Activated naive CD4-positive, alpha-beta T cell (primary cell): Measurements from ENCODE around the gene KLC1.

Experiments used
- DNase-seq, 4 experiments: peaks; one replicate each; lab custom pipeline; 2025; lab: John Stamatoyannopoulos, UW

The KLC1 gene

DNA sequence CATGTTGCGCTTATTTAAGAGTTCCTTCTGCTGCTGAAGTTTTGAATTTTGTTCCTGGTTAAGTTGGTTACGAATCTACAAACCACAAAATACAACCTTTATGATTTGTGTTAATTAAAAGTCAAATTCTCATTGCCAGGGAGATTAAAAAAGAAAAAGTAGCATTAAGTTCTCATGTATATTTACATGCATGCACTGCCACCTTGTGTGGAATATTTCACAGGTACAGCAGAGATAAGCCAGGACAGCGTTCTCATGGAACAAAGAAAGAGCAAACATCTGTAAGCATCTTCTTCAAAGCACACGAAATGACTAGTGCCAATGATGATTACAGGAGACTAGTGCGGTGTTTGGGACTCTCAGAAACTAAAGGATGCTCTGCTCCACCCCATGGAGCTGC, 120.8 kb downstream of the KLC1 start:
- DNase-seq, result no peak
